IMR-90 (cell line): ENCODE results near the gene MICAL3. TPM values are rescaled to one million over a fixed set of nuclear protein-coding genes. Genes with fewer than 3 reads are reported as not detected.

Experiments used
- ATAC-seq: fragments of 200-7000 bp; cut with Tn5 transposase; 2 replicates; pipeline ENCODE4 v1.9.1; 2020; ENCODE audit warnings: low read depth, mild to moderate bottlenecking, moderate library complexity
- BruUV-seq: library from RNA; stranded (reverse); fragments of 400-500 nt; replicated peaks from 2 replicates; lab custom pipeline; 2021; lab: Mats Ljungman, UMichigan
- CTCF ChIA-PET: fragments of 300-600 bp; formaldehyde crosslinking; extraction: SDS; loops from one replicate; lab custom pipeline; 2021; ENCODE audit warnings: antibody characterized with exemption; lab: Yijun Ruan, JAX
- POLR2A ChIA-PET: fragments of 300-600 bp; sonication (Branson Sonifier 250); formaldehyde crosslinking; loops from one replicate; lab custom pipeline; 2022; ENCODE audit warnings: antibody characterized with exemption; ENCODE audit not compliant: unreplicated experiment; lab: Charles Lee
- DNase-seq: peaks from one replicate; pipeline ENCODE4 v3.0.0; 2013
- H2AFZ ChIP-seq: replicated peaks from 2 replicates; pipeline ENCODE3; 2013; ENCODE audit warnings: low read length, mild to moderate bottlenecking; ENCODE audit not compliant: poor library complexity
- H2AK5ac ChIP-seq: 2 replicates; pipeline ENCODE4 v1.6.1; 2013; ENCODE audit warnings: low read depth, low read length, inconsistent platforms
- H2AK9ac ChIP-seq: replicated peaks from 2 replicates; pipeline ENCODE3; 2013; ENCODE audit warnings: mild to moderate bottlenecking, low read depth, low read length, moderate library complexity; ENCODE audit not compliant: poor library complexity
- H2BK120ac ChIP-seq: 2 replicates; pipeline ENCODE4 v1.6.1; 2013; ENCODE audit warnings: low read depth, low read length, inconsistent platforms
- H2BK15ac ChIP-seq: 3 replicates; pipeline ENCODE4 v1.6.1; 2013; ENCODE audit warnings: low read depth, low read length, inconsistent platforms
- H2BK20ac ChIP-seq: 2 replicates; pipeline ENCODE4 v1.6.1; 2013; ENCODE audit warnings: low read depth, mild to moderate bottlenecking, inconsistent platforms, low read length, moderate library complexity
- H2BK5ac ChIP-seq: 2 replicates; pipeline ENCODE4 v1.6.1; 2013; ENCODE audit warnings: mild to moderate bottlenecking, low read depth, low read length, inconsistent platforms; ENCODE audit not compliant: poor library complexity, severe bottlenecking
- H3K14ac ChIP-seq: replicated peaks from 2 replicates; pipeline ENCODE4 v1.6.1; 2013; ENCODE audit warnings: low read depth, low read length, inconsistent platforms
- H3K18ac ChIP-seq: 2 replicates; pipeline ENCODE4 v1.6.1; 2013; ENCODE audit warnings: low read depth, low read length, control low read depth
- H3K23ac ChIP-seq: 2 replicates; pipeline ENCODE4 v1.6.1; 2013; ENCODE audit warnings: low read depth, low read length, inconsistent platforms
- H3K27ac ChIP-seq: 2 replicates; pipeline ENCODE4 v1.5.1; 2013; ENCODE audit warnings: mild to moderate bottlenecking, control low read depth, low read length; ENCODE audit not compliant: insufficient read depth
- H3K27me3 ChIP-seq: 2 replicates; pipeline ENCODE4 v1.6.1; 2013; ENCODE audit warnings: low read length; ENCODE audit not compliant: control insufficient read depth, insufficient read depth
- H3K36me3 ChIP-seq: 2 replicates; pipeline ENCODE4 v1.6.1; 2013; ENCODE audit warnings: low read length, mixed read lengths; ENCODE audit not compliant: control insufficient read depth, insufficient read depth
- H3K4ac ChIP-seq: 2 replicates; pipeline ENCODE4 v1.6.1; 2013; ENCODE audit warnings: low read depth, low read length, inconsistent platforms
- H3K4me1 ChIP-seq: 2 replicates; pipeline ENCODE4 v1.6.1; 2013; ENCODE audit warnings: low read length, mixed read lengths; ENCODE audit not compliant: control insufficient read depth, insufficient read depth
- H3K4me2 ChIP-seq: 2 replicates; pipeline ENCODE4 v1.6.1; 2013; ENCODE audit warnings: low read depth, mild to moderate bottlenecking, control low read depth, low read length, moderate library complexity
- H3K4me3 ChIP-seq: 2 replicates; pipeline ENCODE4 v1.5.1; 2013; ENCODE audit warnings: low read depth, mild to moderate bottlenecking, control low read depth, low read length, moderate library complexity; ENCODE audit not compliant: insufficient read depth
- H3K56ac ChIP-seq: 2 replicates; pipeline ENCODE4 v1.6.1; 2013; ENCODE audit warnings: low read length, inconsistent platforms; ENCODE audit not compliant: insufficient read depth; ENCODE audit errors: extremely low read depth
- H3K79me1 ChIP-seq, 2 experiments: 2 replicates each; pipeline ENCODE4 v1.6.1; 2013; ENCODE audit warnings: low read length in 2 of 2, inconsistent platforms in 1 of 2, low read depth in 1 of 2
- H3K9ac ChIP-seq: 2 replicates; pipeline ENCODE4 v1.6.1; 2013; ENCODE audit warnings: low read depth, low read length, control low read depth
- H3K9me1 ChIP-seq: 2 replicates; pipeline ENCODE4 v1.6.1; 2013; ENCODE audit warnings: low read length, inconsistent platforms; ENCODE audit not compliant: insufficient read depth
- H3K9me3 ChIP-seq: 2 replicates; pipeline ENCODE4 v1.6.1; 2013; ENCODE audit warnings: low read length; ENCODE audit not compliant: control insufficient read depth, insufficient read depth
- H4K20me1 ChIP-seq: 2 replicates; pipeline ENCODE4 v1.6.1; 2013; ENCODE audit warnings: low read length, inconsistent platforms; ENCODE audit not compliant: insufficient read depth
- H4K5ac ChIP-seq: 2 replicates; pipeline ENCODE4 v1.6.1; 2013; ENCODE audit warnings: mild to moderate bottlenecking, low read depth, low read length, control low read depth
- H4K8ac ChIP-seq, 2 experiments: 2 replicates each; pipeline ENCODE4 v1.6.1; 2013; ENCODE audit warnings: low read depth in 2 of 2, low read length in 2 of 2, control low read depth in 1 of 2, inconsistent platforms in 1 of 2
- H4K91ac ChIP-seq: 2 replicates; pipeline ENCODE4 v1.6.1; 2013; ENCODE audit warnings: low read depth, low read length, inconsistent platforms; ENCODE audit not compliant: insufficient read depth
- BHLHE40 ChIP-seq: fragments of 150-350 bp; IDR thresholded peaks from 2 replicates; pipeline ENCODE4 v1.6.1; 2016; ENCODE audit warnings: mild to moderate bottlenecking, low read depth, low read length
- CEBPB ChIP-seq: IDR thresholded peaks from 2 replicates; pipeline ENCODE4 v1.6.1; 2012; ENCODE audit warnings: low read depth, low read length, improper control_type of control experiment
- CHD1 ChIP-seq: IDR thresholded peaks from 2 replicates; pipeline ENCODE4 v1.6.1; 2012; ENCODE audit warnings: low read depth, low read length, improper control_type of control experiment
- ELK1 ChIP-seq: fragments of 150-350 bp; IDR thresholded peaks from 2 replicates; pipeline ENCODE4 v1.6.1; 2016; ENCODE audit warnings: low read depth, mild to moderate bottlenecking, low read length, moderate library complexity, borderline replicate concordance
- FOS ChIP-seq: fragments of 150-350 bp; IDR thresholded peaks from 2 replicates; pipeline ENCODE4 v1.6.1; 2016; ENCODE audit warnings: low read depth, low read length
- MAFK ChIP-seq: IDR thresholded peaks from 2 replicates; pipeline ENCODE4 v1.6.1; 2012; ENCODE audit warnings: low read depth, low read length, improper control_type of control experiment
- MAZ ChIP-seq: IDR thresholded peaks from 2 replicates; pipeline ENCODE4 v1.6.1; 2012; ENCODE audit warnings: low read depth, mild to moderate bottlenecking, low read length, improper control_type of control experiment, moderate library complexity, borderline replicate concordance
- MXI1 ChIP-seq: IDR thresholded peaks from 2 replicates; pipeline ENCODE4 v1.6.1; 2012; ENCODE audit warnings: low read depth, mild to moderate bottlenecking, low read length, moderate library complexity, borderline replicate concordance
- NFE2L2 ChIP-seq: fragments of 150-350 bp; IDR thresholded peaks from 2 replicates; pipeline ENCODE4 v1.6.1; 2016; ENCODE audit warnings: low read depth, mild to moderate bottlenecking, low read length
- RAD21 ChIP-seq: IDR thresholded peaks from 2 replicates; pipeline ENCODE4 v1.6.1; 2012; ENCODE audit warnings: low read length, improper control_type of control experiment
- RCOR1 ChIP-seq: IDR thresholded peaks from 2 replicates; pipeline ENCODE4 v1.6.1; 2012; ENCODE audit warnings: mild to moderate bottlenecking, low read length, improper control_type of control experiment; ENCODE audit not compliant: insufficient replicate concordance
- RFX5 ChIP-seq: IDR thresholded peaks from 2 replicates; pipeline ENCODE4 v1.8.0; 2012; ENCODE audit warnings: low read depth, mild to moderate bottlenecking, low read length, moderate library complexity
- SMC3 ChIP-seq: fragments of 150-350 bp; IDR thresholded peaks from 2 replicates; pipeline ENCODE4 v1.6.1; 2016; ENCODE audit warnings: low read depth, mild to moderate bottlenecking, antibody characterized with exemption, low read length, moderate library complexity
- USF2 ChIP-seq: fragments of 150-350 bp; IDR thresholded peaks from 2 replicates; pipeline ENCODE4 v1.6.1; 2017; ENCODE audit warnings: mild to moderate bottlenecking, antibody characterized with exemption, low read length, low read depth
- WGBS, 2 experiments: methylation state at CpG; one replicate each; pipeline versions ENCODE4 v1.1.5 to v1.1.7; 2013; ENCODE audit warnings: missing lambda C conversion rate in 2 of 2; ENCODE audit not compliant: insufficient read length in 1 of 2; ENCODE audit errors: extremely low coverage in 2 of 2; 5-methylcytosine and 5-hydroxymethylcytosine counted together
- dilution Hi-C: fragments of 300-500 bp; cut with HindIII; formaldehyde crosslinking; loops from one replicate; pipeline ENCODE4 v1.14.3; 2018; ENCODE audit warnings: low sequenced_read_pairs; ENCODE audit not compliant: unreplicated experiment
- in situ Hi-C: fragments of 300-500 bp; cut with MboI; formaldehyde crosslinking; loops from 3 replicates; pipeline ENCODE4 v1.14.3; 2019; ENCODE audit warnings: low sequenced_read_pairs, inconsistent platforms, mixed read lengths
- intact Hi-C: fragments of 100-400 bp; cut with micrococcal nuclease; formaldehyde crosslinking; loops from 2 replicates; pipeline ENCODE4 v1.10.0; 2022
- polyA plus RNA-seq, 3 experiments: library from polyadenylated mRNA; depleted of rRNA; stranded (reverse); fragments of >200 nt; gene quantifications; 2 replicates each; pipeline ENCODE4 v1.2.3, GENCODE V29; 2012; ENCODE audit warnings: low replicate concordance in 1 of 3
- total RNA-seq: library from RNA; depleted of rRNA; stranded (reverse); fragments of >200 nt; gene quantifications from 2 replicates; pipeline ENCODE4 v1.2.3, GENCODE V29; 2012
- TF ChIP-seq, protein P1 (sequence below): conservative IDR thresholded peaks from 2 replicates; pipeline ENCODE4 v1.5.1; 2012; ENCODE audit warnings: mild to moderate bottlenecking, low read depth, low read length, improper control_type of control experiment

Gene MICAL3
- total and polyA plus RNA-seq, 2 of the 4 experiments (the other 2 are of a cell fraction): 17.6 to 26.8 TPM

GRCh38 chr22:17794726-17795542 is 229.4 kb downstream of the MICAL3 start:
- 89% methylated on average over 12 of the region's 25 CpGs; no CpG with 5 or more reads in 1 of the 2 experiments for WGBS, 2 experiments
- TF ChIP-seq ELK1 (no peak), NFE2L2 (no peak), USF2 (no peak), FOS (no peak), RAD21 (no peak), MAFK (no peak), SMC3 (no peak), BHLHE40 (no peak), MAZ (no peak), CHD1 (no peak), MXI1 (no peak), RCOR1 (no peak), RFX5 (no peak), CEBPB (no peak)
- TF ChIP-seq, protein P1, sequence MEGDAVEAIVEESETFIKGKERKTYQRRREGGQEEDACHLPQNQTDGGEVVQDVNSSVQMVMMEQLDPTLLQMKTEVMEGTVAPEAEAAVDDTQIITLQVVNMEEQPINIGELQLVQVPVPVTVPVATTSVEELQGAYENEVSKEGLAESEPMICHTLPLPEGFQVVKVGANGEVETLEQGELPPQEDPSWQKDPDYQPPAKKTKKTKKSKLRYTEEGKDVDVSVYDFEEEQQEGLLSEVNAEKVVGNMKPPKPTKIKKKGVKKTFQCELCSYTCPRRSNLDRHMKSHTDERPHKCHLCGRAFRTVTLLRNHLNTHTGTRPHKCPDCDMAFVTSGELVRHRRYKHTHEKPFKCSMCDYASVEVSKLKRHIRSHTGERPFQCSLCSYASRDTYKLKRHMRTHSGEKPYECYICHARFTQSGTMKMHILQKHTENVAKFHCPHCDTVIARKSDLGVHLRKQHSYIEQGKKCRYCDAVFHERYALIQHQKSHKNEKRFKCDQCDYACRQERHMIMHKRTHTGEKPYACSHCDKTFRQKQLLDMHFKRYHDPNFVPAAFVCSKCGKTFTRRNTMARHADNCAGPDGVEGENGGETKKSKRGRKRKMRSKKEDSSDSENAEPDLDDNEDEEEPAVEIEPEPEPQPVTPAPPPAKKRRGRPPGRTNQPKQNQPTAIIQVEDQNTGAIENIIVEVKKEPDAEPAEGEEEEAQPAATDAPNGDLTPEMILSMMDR: no peak

More at GRCh38 chr22:17794726-17795542, 229.4 kb downstream of the MICAL3 start:
- no peak overlapping the region for H4K91ac ChIP-seq
- H3K79me1 ChIP-seq: no peaks in the 10 kb centered on the region
- no peak overlapping the region for H2BK15ac ChIP-seq
- no peak overlapping the region for H3K14ac ChIP-seq
- in situ Hi-C loops: no loop called here
- no peak overlapping the region for H3K4me2 ChIP-seq
- H2BK20ac ChIP-seq: no peak overlapping the region
- H2AK9ac ChIP-seq: no peak overlapping the region
- H3K4ac ChIP-seq: no peak overlapping the region
- H3K27me3 ChIP-seq: no peaks in the 10 kb centered on the region
- H3K9ac ChIP-seq: no peak overlapping the region
- no peak overlapping the region for H3K23ac ChIP-seq
- H4K8ac ChIP-seq: no peak overlapping the region
- no peak overlapping the region for H2BK120ac ChIP-seq
- no peak overlapping the region for H4K5ac ChIP-seq
- CTCF ChIA-PET: no interaction called here
- no peak overlapping the region for H3K18ac ChIP-seq
- H3K36me3 ChIP-seq: peaks cover 17% of the 10 kb centered on the region
- no peak overlapping the region for H2BK5ac ChIP-seq
- H3K9me1 ChIP-seq: no peaks in the 10 kb centered on the region
- no peaks in the 10 kb centered on the region for H3K4me1 ChIP-seq
- no peak overlapping the region for H2AFZ ChIP-seq
- H4K20me1 ChIP-seq: no peaks in the 10 kb centered on the region
- ATAC-seq (no peak), DNase-seq (no peak)
- POLR2A ChIA-PET: no interaction called here
- H3K56ac ChIP-seq: no peak overlapping the region
- dilution Hi-C loops: no loop called here
- H3K9me3 ChIP-seq: no peaks in the 10 kb centered on the region
- intact Hi-C loops: no loop called here
- H3K4me3 ChIP-seq: no peak overlapping the region
- H3K27ac ChIP-seq: no peak overlapping the region
- BruUV-seq: no TSS peak
- no peak overlapping the region for H2AK5ac ChIP-seq
